ENCODE results near the gene MAEA. TPM values are rescaled to one million over a fixed set of nuclear protein-coding genes. Genes with fewer than 3 reads are reported as not detected.

Gene MAEA
- total RNA-seq, 2 donors from 2014 or later = 48.8 to 72.7 TPM

GRCh38 chr4:1249148-1249730 lies 40.5 kb upstream of the MAEA start:
- Mint-ChIP-seq H3K27me3 (ENCODE audit: insufficient read depth) (peaks cover 11% of the 10 kb centered on the region), H3K9me3 (peaks cover 44% of the 10 kb centered on the region), H3K36me3 (ENCODE audit: low read depth) (peaks cover 37% of the 10 kb centered on the region), H3K4me3 (peak overlapping the region; percentile 64), H3K27ac (peak overlapping the region; percentile 39), H3K4me1 (peaks cover 10% of the 10 kb centered on the region)
- Histone ChIP-seq H3K27me3 (ENCODE audit: control insufficient read depth, insufficient read depth, low read length, poor library complexity, severe bottlenecking) (no peaks in the 10 kb centered on the region), H3K9ac (ENCODE audit: extremely low read depth, low read length, poor library complexity, severe bottlenecking) (peak overlapping the region; percentile 62), H3K4me1 (ENCODE audit: control insufficient read depth, insufficient read depth, low read length) (peaks cover 4% of the 10 kb centered on the region), H3K36me3 (ENCODE audit: control insufficient read depth, insufficient read depth, low read length) (peaks cover 24% of the 10 kb centered on the region), H3K9me3 (ENCODE audit: control insufficient read depth, low read length) (peaks cover 40% of the 10 kb centered on the region), H3K27ac (ENCODE audit: low read depth, low read length) (peak overlapping the region; percentile 78), H3K4me3 (ENCODE audit: low read length) (peak overlapping the region; percentile 80)
- DNase-seq = peak; percentile 89
- WGBS, 2 experiments (ENCODE audit: insufficient coverage in 1 of 2, insufficient read length in 1 of 2) = 0 to 1% methylated on average over 22 to 86 of the region's 86 CpGs
- no peak for TF ChIP-seq CTCF (conservative IDR thresholded peaks at IDR 0.05)

GRCh38 chr4:1249731-1250526 lies 39.8 kb upstream of the MAEA start:
- peak overlapping the region; percentile 80 for H3K4me3 ChIP-seq (ENCODE audit: low read length)
- peak; percentile 76 for DNase-seq
- H3K4me1 Mint-ChIP-seq = peaks cover 10% of the 10 kb centered on the region
- H3K36me3 Mint-ChIP-seq (ENCODE audit: low read depth) = peaks cover 37% of the 10 kb centered on the region
- H3K4me3 Mint-ChIP-seq = peak overlapping the region; percentile 64
- WGBS, 2 experiments (ENCODE audit: insufficient coverage in 1 of 2, insufficient read length in 1 of 2) = 60 to 65% methylated on average over 32 to 39 of the region's 39 CpGs
- no peak for TF ChIP-seq CTCF (conservative IDR thresholded peaks at IDR 0.05)
- H3K27ac ChIP-seq (ENCODE audit: low read depth, low read length) = peak overlapping the region; percentile 78
- no peaks in the 10 kb centered on the region for H3K27me3 ChIP-seq (ENCODE audit: control insufficient read depth, insufficient read depth, low read length, poor library complexity, severe bottlenecking)
- H3K9ac ChIP-seq (ENCODE audit: extremely low read depth, low read length, poor library complexity, severe bottlenecking) = peak overlapping the region; percentile 62
- H3K9me3 Mint-ChIP-seq = peaks cover 51% of the 10 kb centered on the region
- H3K9me3 ChIP-seq (ENCODE audit: control insufficient read depth, low read length) = peaks cover 47% of the 10 kb centered on the region
- peaks cover 12% of the 10 kb centered on the region for H3K27me3 Mint-ChIP-seq (ENCODE audit: insufficient read depth)
- H3K27ac Mint-ChIP-seq = peak overlapping the region; percentile 39
- peaks cover 24% of the 10 kb centered on the region for H3K36me3 ChIP-seq (ENCODE audit: control insufficient read depth, insufficient read depth, low read length)
- peaks cover 4% of the 10 kb centered on the region for H3K4me1 ChIP-seq (ENCODE audit: control insufficient read depth, insufficient read depth, low read length)

GRCh38 chr4:1250527-1250812 lies 39.2 kb upstream of the MAEA start:
- H3K4me1 Mint-ChIP-seq = peaks cover 9% of the 10 kb centered on the region
- TF ChIP-seq CTCF (conservative IDR thresholded peaks at IDR 0.05) = no peak
- WGBS, 2 experiments (ENCODE audit: insufficient coverage in 1 of 2, insufficient read length in 1 of 2) = 97 to 100% methylated on average over 3 to 7 of the region's 7 CpGs
- Histone ChIP-seq H3K4me3 (ENCODE audit: low read length) (peak overlapping the region; percentile 80), H3K27me3 (ENCODE audit: control insufficient read depth, insufficient read depth, low read length, poor library complexity, severe bottlenecking) (no peaks in the 10 kb centered on the region), H3K9ac (ENCODE audit: extremely low read depth, low read length, poor library complexity, severe bottlenecking) (no peak overlapping the region), H3K9me3 (ENCODE audit: control insufficient read depth, low read length) (peaks cover 51% of the 10 kb centered on the region), H3K4me1 (ENCODE audit: control insufficient read depth, insufficient read depth, low read length) (peaks cover 4% of the 10 kb centered on the region), H3K36me3 (ENCODE audit: control insufficient read depth, insufficient read depth, low read length) (peaks cover 24% of the 10 kb centered on the region), H3K27ac (ENCODE audit: low read depth, low read length) (no peak overlapping the region)
- DNase-seq = no peak
- H3K27me3 Mint-ChIP-seq (ENCODE audit: insufficient read depth) = peaks cover 12% of the 10 kb centered on the region
- H3K27ac Mint-ChIP-seq = no peak overlapping the region
- H3K9me3 Mint-ChIP-seq = peaks cover 56% of the 10 kb centered on the region
- peaks cover 37% of the 10 kb centered on the region for H3K36me3 Mint-ChIP-seq (ENCODE audit: low read depth)
- peak overlapping the region; percentile 64 for H3K4me3 Mint-ChIP-seq

All from endodermal cell (in vitro differentiated cells).